ENCODE data around the gene GALNT14.

GALNT14 gene

DNA sequence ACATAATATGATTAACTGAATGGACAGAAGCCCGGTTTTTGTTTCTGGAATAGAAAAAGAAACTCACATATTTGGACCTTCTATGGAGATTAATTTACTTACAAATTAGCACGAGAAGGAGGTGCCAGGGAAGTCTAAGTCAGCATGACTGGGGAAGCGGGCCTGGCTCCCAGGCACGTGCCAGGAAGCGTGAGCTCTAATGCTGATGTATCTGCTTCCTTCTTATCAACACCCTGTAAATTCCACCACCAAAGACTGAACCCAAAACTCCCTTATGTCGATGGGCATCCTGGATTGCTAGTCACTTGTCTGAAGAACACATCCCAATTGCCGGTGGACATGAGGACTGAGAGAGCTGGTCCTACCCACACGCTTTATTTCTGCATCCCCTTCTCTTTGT, 134.5 kb downstream of the GALNT14 start:
- FAIRE-seq: no peak

DNA sequence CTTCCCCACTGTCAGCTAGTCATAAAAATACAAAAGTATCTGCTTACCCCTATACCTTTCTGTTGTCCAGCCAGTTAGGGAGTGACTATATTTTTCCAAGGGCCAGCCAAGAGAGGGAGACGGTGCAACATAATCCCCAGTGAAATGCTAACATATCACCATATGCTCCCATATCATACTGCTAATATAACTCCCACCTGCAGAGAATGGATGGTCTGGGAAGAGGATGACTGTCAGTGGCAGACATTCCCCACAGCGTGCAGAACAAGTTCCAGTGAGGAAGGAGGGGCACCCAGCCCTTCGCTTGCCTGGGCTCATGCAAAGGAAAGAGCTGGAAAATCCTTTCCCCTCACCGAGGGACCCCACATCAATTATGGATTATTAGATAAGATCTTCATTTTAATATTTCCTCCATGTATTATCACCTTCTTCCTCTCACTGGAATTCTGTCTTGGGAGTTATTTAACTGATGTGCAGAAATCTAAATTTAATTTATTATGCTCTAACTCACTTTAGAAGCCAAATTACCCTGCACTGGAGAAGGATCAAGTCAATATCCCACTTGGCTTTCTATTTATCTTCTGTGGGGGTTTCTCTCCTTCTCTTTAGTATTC, 135.6 kb downstream of the GALNT14 start:
- FAIRE-seq: no peak

DNA sequence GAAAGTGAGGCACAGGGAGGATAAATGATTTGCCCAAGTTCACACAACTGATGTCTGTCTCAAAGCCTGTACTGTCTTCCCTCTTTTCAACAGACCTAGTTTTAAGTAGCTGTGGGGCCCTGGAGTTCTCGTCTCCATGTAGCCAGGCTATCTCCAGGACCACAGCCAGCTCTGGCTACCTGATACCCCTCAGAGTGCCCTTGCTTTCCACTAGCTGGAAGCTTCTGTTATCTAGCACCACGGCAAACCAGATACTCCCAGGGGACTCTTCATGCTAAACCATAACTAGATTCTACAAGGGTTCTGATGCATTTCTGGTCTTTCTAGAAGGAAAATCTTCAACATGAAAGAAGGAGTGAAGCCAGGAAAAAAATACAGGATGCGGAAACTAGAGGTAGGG, 137.3 kb downstream of the GALNT14 start:
- no peak for FAIRE-seq

DNA sequence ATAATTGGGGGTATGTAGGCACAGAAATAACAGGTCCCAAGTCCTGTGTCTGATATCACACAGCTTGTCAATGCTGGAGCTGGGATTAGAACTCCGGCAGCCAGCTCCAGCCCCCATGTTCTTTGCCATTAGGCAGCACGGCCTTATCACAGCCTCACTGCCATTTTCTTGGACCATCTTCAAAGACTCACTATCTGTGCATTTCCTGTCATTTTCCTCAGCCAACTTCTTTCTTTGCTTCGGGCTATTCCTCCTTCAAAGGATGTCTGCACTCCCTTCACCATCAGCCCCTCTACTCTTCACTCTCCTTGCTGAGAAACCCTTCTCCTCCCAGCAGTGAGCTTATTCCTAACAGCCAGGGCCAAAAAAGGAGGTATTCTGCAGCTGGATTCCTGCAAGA, 139.6 kb downstream of the GALNT14 start:
- no peak for FAIRE-seq

DNA sequence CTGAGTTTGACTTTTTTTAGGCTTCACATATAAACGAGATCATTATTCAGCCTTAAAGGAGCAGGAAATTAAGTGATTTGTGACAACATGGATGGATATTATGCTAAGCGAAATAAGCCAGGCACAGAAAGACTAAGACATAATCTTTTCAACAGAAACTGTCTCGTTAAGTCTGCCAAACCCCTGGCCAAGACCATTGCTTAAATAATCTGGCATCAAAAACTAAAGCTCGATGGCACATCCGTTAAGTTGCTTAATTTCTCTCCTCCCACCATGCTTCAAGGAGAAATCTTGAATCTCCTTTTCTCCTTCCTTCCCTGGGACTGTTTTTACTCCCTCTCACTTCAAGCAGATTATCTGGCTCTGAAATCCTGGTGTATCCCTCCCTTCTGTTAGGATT, 140.3 kb downstream of the GALNT14 start:
- no peak for FAIRE-seq

DNA sequence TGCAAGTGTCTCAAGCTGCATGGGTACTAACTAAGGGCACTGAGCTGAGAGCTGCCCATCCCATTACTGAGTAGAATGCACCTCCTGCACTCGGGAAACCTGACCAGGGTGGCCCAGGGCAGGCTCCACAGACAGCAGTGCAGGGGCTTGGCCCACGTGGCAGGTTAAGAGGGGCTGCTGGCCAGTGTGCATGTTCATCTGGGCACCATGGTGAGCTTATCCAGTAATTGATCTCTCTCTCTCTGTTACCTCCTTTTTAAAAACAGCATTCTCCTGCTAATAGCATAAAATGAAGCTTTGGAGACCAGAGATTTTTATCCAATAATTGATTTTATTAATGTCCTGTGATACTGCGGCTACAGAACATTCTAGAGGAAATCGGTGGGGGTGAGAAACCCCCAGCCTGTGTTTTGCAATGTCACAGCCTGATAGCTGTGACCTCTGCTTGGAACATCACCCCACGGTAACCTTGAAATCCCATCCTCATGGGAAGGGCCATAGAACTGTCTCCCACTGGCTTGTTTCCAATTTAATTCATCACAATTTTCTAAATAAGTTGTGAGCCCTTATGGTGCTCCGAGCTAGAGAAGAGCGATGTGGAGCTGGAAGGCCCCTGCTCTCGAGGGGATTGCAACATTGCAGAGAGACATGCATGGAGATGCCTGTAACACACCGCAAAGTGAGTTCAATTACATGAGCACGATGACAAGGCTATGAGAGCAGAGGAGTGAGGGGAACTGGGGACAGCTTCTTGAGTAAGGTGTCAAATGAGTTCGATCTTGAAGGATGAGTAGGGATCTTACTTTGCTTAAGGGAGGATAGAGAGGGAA, 143.8 kb downstream of the GALNT14 start:
- FAIRE-seq: no peak

DNA sequence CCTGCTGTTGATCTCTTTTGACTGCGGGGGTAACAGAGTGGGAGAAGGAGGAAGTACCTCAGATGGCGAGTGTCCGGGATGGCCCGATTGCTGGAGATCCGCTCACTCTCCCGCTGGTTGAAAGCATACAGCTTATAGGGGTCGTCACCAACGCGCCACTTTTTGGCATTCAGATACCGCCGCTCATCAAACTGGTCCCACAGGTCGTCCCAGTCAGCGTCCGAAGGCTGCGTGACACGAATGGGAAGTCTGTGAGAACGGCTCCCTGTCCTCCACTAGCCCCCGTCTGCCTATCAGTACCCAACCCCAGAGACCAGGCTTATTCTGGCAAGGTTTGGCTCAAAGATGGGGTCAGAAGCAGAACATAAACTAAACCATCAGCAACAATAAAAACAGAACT, 145.5 kb downstream of the GALNT14 start:
- no peak for FAIRE-seq

DNA sequence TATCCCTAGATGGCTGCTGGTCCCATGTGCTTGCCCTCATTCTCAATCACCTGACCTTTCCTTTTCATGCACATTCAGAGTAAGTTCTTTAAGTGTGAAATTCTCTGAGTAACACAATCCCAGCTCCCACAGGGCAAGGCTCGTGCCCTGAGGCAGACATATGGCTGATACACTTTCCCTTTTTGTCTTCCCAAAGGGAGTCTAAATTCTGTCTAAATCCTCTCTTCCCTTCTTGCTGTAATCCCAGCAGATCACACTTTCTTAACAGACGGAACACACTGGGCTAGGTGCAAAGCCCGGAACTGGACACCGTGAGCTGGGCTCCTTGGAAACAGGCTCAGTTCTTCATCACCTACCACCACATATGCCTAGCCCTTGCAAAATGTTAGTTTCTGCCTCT, 147.6 kb downstream of the GALNT14 start:
- no peak for FAIRE-seq

DNA sequence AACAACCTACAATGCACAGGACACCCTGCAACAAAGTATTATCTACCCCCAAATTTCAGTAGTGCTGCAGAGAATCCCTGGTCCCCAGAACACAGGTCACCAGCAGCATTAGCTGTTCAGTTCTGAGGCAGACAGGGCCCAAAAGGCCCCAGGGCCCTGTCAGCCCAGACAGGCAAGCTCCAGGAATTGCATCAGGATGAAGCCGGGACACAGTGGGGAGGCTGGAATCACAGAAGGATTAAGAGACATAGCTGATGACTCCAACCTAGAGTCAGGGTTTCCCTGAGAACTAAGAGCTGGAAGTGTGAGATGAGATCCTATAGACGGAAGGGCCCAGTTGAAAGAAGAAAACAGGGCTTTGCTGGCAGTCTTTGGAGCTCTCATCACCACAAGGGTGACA, 148.1 kb downstream of the GALNT14 start:
- no peak for FAIRE-seq

DNA sequence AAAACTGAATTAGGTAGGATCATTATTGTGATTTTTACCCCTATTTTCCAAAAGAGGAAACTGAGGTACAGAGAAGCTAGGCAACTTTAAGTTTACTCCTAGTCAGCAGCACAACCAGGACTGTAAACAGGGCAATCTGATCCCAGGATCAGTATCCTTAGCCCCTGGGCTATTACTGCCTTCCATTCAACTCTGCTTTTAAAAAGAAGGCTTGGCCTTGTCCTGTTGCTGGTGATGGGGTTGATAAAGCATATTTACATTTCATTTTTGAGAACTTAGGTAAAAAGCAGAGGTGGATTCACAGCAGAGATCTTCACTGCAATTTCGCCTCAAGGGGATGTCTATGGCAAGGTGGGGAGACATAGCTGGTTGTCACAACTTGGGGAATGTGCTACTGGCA, 148.5 kb downstream of the GALNT14 start:
- FAIRE-seq: no peak

DNA sequence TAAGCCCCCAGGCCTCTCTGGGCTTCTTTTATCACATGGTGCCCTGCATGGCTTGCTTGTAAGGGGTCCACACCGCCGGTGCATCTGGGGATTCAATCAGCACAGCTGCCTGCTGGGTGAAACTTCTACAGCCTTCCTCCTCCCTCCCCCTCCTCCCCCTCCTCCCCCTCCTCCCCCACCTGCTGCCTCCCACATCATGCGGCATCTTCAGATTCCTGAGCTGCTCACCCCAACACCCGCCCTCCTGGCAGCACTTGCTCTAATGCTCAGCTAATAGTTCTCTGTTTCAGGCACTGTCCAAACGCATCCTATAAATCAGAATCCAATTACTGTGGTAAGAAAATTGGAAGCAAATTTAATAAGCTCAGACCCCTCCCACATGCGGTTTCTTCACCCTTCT, 150.7 kb downstream of the GALNT14 start:
- FAIRE-seq: no peak

DNA sequence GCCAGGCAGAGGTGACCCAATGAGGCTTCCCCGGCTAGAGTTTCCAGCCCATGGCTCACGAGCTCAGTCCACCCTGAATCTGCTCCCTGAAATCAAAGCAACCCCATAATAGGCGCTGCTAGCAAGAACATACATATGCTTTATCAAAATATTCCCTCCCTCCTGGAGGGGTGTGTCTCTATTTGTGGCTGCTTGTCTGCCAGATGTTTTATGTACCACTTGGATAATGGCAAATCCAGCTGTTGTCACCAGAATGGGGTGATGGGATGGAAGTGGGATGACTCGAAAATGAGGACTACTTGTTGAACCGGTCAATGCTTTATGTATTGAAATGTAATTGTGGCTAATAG, 152.0 kb downstream of the GALNT14 start:
- FAIRE-seq: no peak

DNA sequence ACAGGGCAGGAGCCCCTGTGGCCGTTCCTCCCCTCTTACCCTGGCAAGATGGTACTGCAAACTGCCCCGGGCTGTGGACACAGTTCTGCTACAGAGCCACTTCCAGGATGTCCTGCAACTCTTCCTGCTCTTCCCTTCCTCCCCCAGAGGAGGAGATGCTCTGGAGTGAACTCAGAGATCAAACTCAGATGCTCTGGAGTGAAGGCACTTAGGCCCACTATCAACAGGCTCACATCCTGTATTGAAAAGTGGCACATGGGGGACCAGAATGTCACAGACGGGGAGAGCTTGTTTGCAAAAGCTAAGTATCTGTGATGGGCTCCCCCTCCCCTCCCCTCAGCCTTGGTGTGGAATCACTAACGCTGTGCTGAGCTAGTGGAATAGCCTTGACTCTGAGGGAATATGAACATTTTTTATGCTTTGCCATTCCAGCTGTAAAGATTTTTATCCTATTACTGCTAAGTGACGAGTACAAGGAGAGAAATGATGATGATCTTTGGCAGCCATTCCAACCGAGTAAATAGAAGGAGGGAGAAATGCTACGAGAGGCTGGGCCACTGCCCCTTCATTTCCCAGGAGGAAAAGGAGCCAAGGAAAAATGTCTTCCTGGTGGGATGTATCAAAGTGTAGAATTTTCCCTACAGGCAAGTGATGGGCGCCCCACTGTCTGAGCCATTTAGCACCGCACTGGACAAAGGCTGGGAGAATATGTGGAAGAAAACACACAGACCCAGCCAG, 152.6 kb downstream of the GALNT14 start:
- FAIRE-seq: no peak

DNA sequence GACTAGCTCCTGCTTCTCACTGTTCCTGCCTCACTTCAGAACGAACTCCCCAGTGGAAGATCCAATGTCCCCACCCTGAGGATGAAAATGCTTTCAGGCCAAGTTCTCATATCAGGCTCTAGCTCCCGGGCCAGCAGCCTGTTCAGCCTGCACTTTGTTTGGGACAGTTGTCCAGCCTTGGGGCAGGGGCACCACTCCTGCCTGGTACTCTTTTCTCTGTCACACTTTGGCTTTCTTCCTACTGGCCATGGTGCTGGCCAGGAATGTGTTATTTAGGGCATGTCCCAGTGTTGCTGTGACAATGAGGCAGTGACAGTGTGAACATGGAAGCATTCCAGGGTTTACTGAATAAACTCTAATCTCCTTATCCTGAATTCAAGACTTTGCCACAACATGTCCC, 154.1 kb downstream of the GALNT14 start:
- FAIRE-seq: no peak

DNA sequence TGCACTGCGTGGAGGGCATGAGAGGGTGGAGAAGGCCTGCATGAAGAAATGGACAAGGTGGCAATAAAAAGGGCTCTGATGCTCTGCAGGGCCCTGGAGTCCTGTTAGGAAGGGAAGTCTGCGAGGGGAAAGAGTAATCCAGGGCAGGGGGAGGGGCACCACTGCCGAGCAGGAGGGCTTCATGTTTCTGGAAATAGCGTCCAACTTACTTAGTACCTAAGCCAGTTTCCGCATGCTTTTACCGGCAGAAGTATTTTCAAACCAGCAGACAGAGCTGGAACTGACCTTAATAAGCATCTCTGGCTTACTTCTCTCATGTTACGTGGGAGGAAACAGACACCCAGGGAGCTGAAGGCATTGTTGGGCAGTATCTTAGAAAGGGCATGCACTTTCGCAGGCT, 156.7 kb downstream of the GALNT14 start:
- no peak for FAIRE-seq

DNA sequence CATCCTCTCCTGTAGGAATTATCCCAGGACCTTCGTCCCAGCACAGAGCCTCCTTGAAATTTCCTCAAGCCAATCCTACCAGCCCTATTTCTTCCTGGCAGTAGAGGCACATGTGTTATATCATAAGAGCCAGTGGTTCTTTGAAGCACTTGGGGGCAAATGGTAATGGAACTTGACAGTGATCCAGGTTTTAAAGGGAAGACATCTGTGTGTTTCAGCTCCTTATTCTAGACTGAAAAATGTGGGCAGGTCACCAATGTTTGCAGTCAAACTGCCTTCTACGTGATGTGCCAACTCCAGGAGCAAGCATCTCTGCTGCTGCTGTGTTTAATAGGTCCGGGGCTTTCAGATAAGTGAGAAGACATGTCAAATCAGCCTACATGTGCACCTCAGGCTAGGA, 157.1 kb downstream of the GALNT14 start:
- FAIRE-seq: no peak

DNA sequence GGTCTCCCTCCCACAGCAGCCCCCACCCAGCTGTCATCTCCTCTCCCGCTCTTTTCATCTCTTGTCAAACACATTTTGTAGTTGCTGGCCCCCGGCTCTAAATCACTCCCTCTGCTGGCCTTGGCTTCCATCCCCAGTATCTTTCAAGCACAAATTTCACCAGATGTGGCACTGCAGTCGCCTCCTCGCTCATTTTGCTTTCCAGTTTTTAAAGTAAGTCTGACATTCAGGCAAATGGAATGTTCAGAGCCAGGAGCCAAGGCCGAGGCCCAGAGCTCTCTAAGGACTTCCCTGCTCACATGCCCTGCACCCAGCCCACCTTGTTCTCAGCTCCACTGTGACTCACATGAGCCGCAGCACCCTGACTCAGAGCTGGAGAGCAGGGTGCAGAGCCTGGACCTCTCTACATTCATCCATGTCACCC, 158.4 kb downstream of the GALNT14 start:
- FAIRE-seq: no peak

DNA sequence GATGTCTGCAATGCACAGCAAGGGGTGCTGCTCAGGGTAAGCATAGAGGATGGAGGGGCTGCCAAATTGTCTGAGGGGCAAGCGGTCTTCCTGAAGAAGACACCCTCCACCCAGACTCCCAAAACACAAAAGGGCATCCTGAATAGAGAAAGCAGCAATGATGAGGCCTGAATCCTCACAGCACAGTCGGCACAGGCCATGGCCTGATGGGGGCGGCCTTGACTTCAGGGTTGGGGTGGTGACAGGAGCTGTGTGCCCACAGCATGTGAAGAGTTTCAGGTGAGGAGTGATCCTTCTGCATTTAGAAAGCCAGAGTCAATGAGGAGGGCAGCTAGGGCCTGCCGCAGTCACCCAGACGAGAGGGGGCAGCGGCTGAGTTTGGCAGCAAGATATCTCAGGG, 159.4 kb downstream of the GALNT14 start:
- no peak for FAIRE-seq

DNA sequence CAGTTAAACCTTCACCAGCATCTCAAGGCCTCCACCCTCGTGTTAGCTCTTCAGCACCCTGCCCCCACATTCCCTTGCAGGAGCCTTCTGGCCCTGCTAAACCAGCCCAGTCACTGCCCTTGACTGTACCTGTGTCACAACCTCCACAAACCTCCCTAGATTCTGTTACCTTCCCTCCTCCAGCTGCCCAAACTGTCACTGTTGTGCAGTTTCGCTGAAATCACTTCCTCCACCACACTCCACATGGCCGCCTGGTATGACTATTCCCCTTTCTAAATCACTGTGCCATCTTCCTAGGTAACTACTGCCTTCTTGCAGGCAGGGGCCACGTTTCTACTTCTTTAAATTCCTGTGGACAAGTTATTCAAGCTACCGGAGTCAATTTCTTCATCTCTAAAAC, 160.2 kb downstream of the GALNT14 start:
- FAIRE-seq: no peak

DNA sequence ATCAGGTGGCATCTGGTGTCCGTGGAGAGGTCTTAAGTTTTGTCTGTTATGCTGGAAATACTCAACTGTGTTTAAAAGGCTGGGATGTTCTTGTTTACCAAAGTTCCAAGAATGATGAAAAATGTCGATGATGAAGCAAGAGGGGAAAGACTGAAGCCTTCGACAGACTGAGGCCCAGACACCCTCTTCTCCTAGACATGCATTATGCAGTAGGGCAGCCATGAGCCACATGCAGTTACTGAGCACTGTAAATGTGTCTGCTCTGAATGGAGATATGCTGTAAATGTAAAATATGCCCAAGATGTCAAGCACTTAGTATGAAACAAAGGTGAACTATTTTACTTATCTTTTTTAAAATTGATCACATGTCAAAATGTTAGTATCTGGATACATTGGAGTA, 163.1 kb downstream of the GALNT14 start:
- no peak for FAIRE-seq

DNA sequence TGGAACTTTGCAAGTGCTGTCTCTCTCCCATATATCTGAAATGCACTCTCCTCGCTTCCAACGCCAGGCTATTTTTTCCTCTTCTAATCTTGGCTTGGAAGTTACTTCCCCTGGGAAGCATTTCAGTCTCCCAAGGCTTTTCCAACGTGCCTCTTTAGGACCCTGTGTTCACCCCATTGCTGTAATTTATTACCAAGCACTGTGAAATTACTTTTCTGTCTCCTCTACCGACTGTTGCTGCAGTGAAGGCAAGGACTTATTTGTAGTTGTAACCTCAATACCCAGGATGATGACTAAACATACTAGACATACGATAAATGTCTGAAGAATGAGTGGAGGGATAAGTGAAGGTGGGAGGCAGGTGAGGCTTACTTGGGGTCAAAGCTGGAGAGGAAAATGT, 163.7 kb downstream of the GALNT14 start:
- no peak for FAIRE-seq

DNA sequence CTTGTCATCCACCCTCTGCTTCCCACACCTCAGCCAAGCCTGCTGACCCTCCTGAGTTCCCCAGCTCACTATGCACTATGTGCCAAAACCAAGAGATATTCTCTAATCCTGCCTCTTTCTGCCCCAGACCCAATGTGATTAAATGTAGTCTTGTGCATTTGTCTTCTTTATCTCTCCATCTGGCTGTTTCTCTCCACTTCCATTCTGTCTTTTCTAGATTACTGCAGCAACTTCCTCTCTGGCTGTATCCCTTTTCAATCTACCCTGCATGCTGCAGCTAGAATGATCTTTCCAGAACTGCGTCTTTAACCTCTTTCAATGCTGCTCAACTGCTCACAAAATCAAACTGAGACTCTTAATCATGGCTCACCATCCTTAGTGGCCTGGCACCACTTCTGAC, 164.1 kb downstream of the GALNT14 start:
- FAIRE-seq: no peak

DNA sequence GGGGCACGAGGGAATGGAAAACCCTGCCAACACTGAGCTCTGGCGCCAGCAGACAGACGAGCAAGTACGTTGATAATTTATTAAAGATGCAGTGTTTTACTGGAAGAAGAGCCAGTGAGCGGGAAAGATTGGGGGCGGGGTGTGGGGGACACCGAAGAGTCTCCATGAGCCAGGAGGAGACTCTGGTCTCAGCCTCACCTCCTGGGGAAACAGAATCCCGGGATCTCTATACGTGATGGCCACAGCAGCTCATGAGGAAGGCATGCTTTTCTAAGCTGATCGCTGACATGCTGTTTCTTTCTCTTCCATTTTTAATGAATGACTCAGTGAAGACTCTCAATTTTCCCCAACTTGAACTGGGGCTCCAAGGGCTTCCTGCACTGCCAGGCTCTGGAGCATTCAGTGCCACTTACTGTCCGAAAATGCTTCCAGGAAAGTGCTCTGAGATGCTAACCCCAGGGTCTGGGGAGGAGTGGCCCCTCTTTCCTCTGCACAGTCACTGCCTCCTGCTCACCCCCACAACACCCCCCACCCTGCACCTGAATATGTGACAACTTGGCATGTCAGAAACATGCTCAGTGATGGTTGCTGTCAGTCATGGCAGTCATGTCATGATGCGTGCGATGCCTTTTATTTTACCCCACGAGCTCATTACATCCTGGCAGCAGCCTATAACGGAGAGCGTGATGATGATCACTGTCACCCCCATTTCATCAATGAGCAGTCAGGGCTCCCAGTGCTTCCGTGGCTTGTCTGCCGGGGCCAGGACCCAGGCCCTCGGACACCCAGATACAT, 166.8 kb downstream of the GALNT14 start:
- no peak for FAIRE-seq
